ENCODE results near the gene PLA2G4B. TPM values are rescaled to one million over a fixed set of nuclear protein-coding genes. Genes with fewer than 3 reads are reported as not detected.
A peak's percentile ranks its signal among the peaks of the same experiment; 100 is the strongest.

The PLA2G4B gene
- total and polyA plus RNA-seq, 2 experiments from 2014 or later: 2.7 to 19.6 TPM

GRCh38 chr15:41827290-41827879 is 11.3 kb upstream of the PLA2G4B start:
- H3K4me2 ChIP-seq: peak overlapping the region; percentile 95
- H3K4me1 ChIP-seq (ENCODE audit: insufficient read depth): peaks cover 10% of the 10 kb centered on the region
- no peak overlapping the region for H3K27ac ChIP-seq
- no peaks in the 10 kb centered on the region for H3K27me3 ChIP-seq
- no peaks in the 10 kb centered on the region for H3K9me3 ChIP-seq (ENCODE audit: low read depth)
- H2AFZ ChIP-seq: peak overlapping the region; percentile 63
- peak overlapping the region; percentile 72 for H3K4me3 ChIP-seq
- TF ChIP-seq CTCF (IDR thresholded peaks at IDR 0.05; ENCODE audit: poor library complexity) (no peak), EZH2phosphoT487 (IDR thresholded peaks at IDR 0.05; ENCODE audit: low read depth, severe bottlenecking, unreplicated experiment) (no peak), EZH2 (IDR thresholded peaks at IDR 0.05; ENCODE audit: borderline replicate concordance) (no peak)
- no peaks in the 10 kb centered on the region for H4K20me1 ChIP-seq (ENCODE audit: insufficient read depth, poor library complexity, severe bottlenecking)
- H3K79me2 ChIP-seq: peaks cover 5% of the 10 kb centered on the region
- 6% methylated on average over 35 of the region's 37 CpGs for WGBS (ENCODE audit: low lambda C conversion rate, missing lambda C conversion rate)
- DNase-seq (ENCODE audit: low spot score): peak; percentile 56
- no peaks in the 10 kb centered on the region for H3K36me3 ChIP-seq (replicated peaks; ENCODE audit: insufficient read depth, low read depth)
- H3K9me2 ChIP-seq (replicated peaks; ENCODE audit: insufficient read depth): no peaks in the 10 kb centered on the region

GRCh38 chr15:41827880-41828806 is 10.5 kb upstream of the PLA2G4B start, which contains the start of gene JMJD7:
Gene JMJD7, plus strand, starts transcription at chr15:41828092. Its CDS starts 33 bp downstream, at chr15:41828125.
- H3K4me3 ChIP-seq: peak within 1 kb of the TSS; percentile 79
- no peaks in the 10 kb centered on the region for H3K9me3 ChIP-seq (ENCODE audit: low read depth)
- no peaks in the 10 kb centered on the region for H3K27me3 ChIP-seq
- no peaks in the 10 kb centered on the region for H3K36me3 ChIP-seq (replicated peaks; ENCODE audit: insufficient read depth, low read depth)
- peaks cover 10% of the 10 kb centered on the region for H3K4me1 ChIP-seq (ENCODE audit: insufficient read depth)
- peak within 1 kb of the TSS; percentile 74 for H3K27ac ChIP-seq
- peaks cover 5% of the 10 kb centered on the region for H3K79me2 ChIP-seq
- DNase-seq (ENCODE audit: low spot score): peak; percentile 97
- under 1% methylated on average over 46 of the region's 66 CpGs for WGBS (ENCODE audit: low lambda C conversion rate, missing lambda C conversion rate)
- no peak for TF ChIP-seq CTCF (IDR thresholded peaks at IDR 0.05; ENCODE audit: poor library complexity)
- no peak for TF ChIP-seq EZH2phosphoT487 (IDR thresholded peaks at IDR 0.05; ENCODE audit: low read depth, severe bottlenecking, unreplicated experiment)
- TF ChIP-seq EZH2 (IDR thresholded peaks at IDR 0.05; ENCODE audit: borderline replicate concordance): no peak
- no peaks in the 10 kb centered on the region for H3K9me2 ChIP-seq (replicated peaks; ENCODE audit: insufficient read depth)
- H3K4me2 ChIP-seq: peak within 1 kb of the TSS; percentile 95
- peak within 1 kb of the TSS; percentile 79 for H2AFZ ChIP-seq
- H4K20me1 ChIP-seq (ENCODE audit: insufficient read depth, poor library complexity, severe bottlenecking): no peaks in the 10 kb centered on the region

GRCh38 chr15:41828807-41829141 is 9.9 kb upstream of the PLA2G4B start:
- H2AFZ ChIP-seq: no peak overlapping the region
- H3K36me3 ChIP-seq (replicated peaks; ENCODE audit: insufficient read depth, low read depth): no peaks in the 10 kb centered on the region
- WGBS (ENCODE audit: low lambda C conversion rate, missing lambda C conversion rate): 22% methylated on average over 6 of the region's 6 CpGs
- peak overlapping the region; percentile 95 for H3K4me2 ChIP-seq
- TF ChIP-seq CTCF (IDR thresholded peaks at IDR 0.05; ENCODE audit: poor library complexity): no peak
- no peak for TF ChIP-seq EZH2phosphoT487 (IDR thresholded peaks at IDR 0.05; ENCODE audit: low read depth, severe bottlenecking, unreplicated experiment)
- TF ChIP-seq EZH2 (IDR thresholded peaks at IDR 0.05; ENCODE audit: borderline replicate concordance): no peak
- H3K9me3 ChIP-seq (ENCODE audit: low read depth): no peaks in the 10 kb centered on the region
- H4K20me1 ChIP-seq (ENCODE audit: insufficient read depth, poor library complexity, severe bottlenecking): no peaks in the 10 kb centered on the region
- H3K27ac ChIP-seq: no peak overlapping the region
- no peaks in the 10 kb centered on the region for H3K27me3 ChIP-seq
- DNase-seq (ENCODE audit: low spot score): no peak
- H3K4me3 ChIP-seq: peak overlapping the region; percentile 79
- H3K79me2 ChIP-seq: peaks cover 5% of the 10 kb centered on the region
- no peaks in the 10 kb centered on the region for H3K9me2 ChIP-seq (replicated peaks; ENCODE audit: insufficient read depth)
- peaks cover 10% of the 10 kb centered on the region for H3K4me1 ChIP-seq (ENCODE audit: insufficient read depth)
